COLO829 (cell line): Measurements from ENCODE around the gene PTPRG.
"Not testable (repeated sequence)": the region's sequence is repeated elsewhere in the genome, so short reads cannot be mapped to it uniquely, and the experiment has no call there.

ENCODE experiments used
- DNase-seq: peaks from one replicate; pipeline ENCODE4 v3.0.0; 2012; ENCODE audit warnings: low spot score

The PTPRG gene

DNA sequence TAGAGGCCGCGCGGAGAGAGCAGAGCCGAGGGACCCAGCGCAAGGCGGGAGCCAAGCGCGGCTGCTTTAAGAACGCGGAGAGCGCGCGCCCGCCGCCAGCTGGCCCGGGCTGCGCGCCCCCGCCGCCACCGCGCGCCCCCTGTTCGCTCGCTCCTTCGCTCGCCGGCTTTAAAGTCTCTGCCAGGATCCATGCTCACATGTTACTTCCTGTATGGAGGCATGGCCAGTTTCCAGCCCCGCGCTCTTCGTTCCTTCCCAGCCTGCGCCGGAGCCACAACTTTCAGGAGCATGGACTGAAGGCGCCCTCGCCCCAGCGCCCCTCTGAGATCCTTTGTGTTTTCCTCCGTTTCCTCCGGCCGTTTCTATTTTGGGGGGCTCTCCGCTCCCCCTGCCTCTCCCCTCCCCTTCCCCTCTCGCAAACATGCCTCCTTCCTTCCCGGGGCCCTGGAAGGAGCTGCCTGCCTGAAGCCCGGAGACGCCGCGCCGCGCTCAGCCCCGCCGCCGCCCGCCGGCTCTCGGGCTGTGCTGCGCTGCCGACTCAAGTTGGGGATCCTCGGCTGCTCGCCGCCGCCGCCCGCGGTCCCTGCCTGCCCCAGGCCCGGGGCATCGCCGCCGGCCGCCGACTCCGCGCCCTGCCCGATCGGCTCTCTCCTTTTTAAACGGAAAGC, at the start of gene PTPRG:
TSS of gene PTPRG (plus strand) at position 198 of the 668 bp plus-strand sequence. CDS start 717 bp downstream, outside the sequence.
- peak; percentile 88 for DNase-seq

DNA sequence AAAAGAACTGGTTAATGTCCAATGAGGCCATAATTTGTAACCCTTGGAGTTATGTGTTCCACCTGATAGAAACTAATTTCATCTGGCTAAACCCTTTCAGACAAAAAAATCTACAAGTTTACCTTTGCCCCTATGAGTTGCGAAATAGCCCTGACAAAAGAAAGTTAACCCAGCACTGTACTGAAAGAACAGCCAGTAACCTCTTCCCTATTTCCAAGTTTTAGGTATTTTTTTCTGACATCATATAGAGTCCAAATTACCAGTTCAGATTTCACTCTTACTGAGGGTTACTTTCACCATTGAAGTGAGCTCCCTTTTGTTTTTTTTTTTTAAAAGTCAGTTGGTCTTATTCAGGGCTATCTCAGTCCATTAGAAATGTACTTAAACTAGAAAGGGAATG, 42.8 kb upstream of the PTPRG start:
- DNase-seq = no peak

DNA sequence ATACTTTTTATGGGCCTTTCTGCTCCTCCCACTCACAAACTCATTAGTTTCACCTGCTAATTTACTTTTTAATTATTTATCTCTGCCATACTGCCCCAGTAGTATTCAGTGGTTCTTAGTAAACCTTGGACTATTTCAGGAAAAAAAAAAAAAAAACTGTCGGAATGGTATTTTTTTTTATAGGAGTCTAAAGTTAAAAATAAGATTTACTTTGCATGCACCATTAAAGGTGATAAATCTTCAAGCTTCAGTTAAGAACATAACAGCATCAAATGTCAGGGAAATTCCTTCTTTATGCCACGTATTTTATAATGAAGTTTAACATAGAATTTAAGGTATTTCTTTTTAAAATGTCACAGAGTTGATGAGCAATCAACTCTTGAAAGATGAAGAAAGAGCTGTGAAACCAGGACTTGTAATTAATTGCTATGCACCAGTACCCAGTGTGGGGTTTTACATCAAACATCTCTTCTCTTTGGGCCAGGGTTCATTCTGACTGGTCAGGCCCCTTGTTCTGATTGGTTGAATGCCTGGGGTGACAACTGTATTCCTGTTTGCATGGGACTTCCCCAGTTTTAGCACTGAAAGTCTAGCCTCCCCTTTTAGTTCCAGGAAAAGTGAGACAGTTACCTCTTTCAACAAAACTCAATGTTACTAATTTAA, 40.3 kb upstream of the PTPRG start:
- no peak for DNase-seq

DNA sequence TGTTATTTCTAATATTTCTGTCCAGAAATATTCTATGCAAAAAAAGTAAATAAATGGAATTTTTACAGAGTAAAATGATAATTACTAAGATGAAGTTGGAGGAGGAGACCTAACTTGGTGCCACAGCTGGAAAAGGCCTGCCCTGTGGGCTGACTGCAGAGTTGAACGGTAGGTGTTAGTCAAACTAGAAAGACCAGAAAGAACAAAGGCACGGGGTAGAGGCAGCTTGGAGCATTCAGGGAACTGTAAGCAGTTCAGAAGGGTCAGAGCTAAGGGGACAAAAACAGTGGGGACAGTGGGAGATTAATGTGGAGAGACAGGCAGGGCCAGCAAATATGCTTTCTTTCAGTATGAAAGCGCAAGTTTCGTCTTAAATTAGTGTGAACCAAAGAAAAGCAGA, 39.3 kb upstream of the PTPRG start:
- no peak for DNase-seq

DNA sequence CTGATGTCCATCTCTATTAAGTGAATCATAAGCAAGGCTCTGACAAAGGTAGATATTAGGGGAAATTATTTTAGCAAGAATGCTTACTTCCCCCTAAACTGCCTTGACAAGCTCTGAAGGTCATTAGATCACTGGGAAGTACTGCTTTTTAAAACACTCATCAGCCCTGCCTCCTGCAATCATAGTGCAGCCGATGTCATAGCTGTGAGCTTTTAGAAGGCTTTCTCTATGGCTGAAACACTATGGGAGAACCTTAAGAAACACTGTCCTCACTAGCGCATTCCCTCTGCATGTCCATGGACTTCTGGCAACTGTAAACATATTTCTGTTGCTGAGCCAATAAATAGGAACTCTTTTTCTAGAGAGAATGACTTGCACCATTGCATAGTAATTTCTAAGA, 38.7 kb upstream of the PTPRG start:
- DNase-seq = no peak

DNA sequence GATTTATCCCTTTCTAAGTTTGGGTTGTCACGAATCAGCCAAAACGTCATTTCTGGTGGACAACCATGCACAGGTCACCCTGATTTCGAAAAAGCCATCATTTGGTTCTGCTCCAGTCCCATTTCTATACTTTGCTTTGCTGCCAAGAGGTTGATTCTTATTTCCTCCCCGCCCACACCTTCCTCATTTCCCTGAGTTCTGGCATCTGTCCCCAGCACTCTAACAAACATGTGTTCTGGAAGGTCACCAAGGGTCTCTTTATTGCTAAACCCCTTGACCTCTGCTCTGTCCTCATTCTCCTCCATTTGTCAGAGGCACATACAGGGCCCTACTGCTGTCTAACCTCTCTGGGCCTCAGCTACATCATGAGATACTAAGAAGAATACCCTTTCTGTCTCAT, 36.4 kb upstream of the PTPRG start:
- no peak for DNase-seq

DNA sequence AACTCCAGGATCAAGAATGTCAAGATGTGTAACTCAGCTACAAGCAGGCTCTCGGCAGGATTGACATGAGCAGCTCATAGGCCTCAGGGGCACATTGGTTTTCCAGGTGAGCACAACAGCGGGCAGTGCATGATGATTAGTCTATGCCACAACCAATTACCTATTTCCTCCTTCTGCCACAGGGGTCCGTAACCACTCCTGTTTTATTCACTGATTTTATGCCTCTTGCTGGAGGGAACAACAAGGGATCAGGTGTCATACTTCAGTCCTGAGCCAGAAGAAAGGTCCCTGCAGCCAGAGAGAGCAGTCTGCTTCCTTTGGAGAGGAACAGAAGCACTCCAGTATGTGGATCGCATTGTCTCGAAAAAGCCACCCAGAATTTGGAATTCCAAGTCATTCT, 35.1 kb upstream of the PTPRG start:
- DNase-seq = no peak

DNA sequence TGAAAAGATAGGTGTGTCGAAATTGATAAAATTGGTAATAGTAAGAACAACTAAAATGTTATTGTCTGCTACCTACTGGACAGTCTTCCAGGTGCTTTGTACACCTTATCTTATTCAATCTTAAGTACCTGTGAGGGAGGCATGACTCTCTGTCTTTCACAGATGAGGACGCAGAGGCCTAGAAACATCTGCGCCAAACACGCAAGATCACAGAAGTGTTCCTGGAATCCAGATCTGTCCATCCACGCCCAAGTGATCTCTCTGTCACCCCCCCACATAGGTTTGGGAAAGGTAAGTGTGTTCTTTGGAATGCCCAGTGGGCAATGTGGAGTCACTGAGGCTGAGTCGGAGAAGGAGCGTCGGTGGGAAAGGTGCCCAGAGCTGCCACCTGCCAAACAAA, 34.4 kb upstream of the PTPRG start:
- no peak for DNase-seq

DNA sequence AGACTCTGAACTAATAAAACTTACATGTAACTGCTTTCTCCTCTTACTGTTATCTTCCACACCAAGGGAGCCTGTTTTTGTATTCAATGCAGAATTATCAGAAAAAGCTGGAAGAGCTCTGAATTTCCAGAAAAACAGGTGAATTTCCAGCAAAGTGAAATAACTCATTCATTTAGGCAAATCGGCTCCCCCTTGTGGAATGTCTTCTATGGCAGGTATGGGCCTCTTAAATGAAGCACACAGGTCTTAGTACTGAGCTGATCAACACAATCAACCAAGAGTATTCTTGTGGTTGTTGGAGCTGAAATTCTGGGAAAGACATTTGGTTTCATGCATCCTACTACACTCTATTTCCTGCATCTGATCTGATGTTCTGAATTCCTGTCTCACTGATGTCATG, 31.0 kb upstream of the PTPRG start:
- no peak for DNase-seq

DNA sequence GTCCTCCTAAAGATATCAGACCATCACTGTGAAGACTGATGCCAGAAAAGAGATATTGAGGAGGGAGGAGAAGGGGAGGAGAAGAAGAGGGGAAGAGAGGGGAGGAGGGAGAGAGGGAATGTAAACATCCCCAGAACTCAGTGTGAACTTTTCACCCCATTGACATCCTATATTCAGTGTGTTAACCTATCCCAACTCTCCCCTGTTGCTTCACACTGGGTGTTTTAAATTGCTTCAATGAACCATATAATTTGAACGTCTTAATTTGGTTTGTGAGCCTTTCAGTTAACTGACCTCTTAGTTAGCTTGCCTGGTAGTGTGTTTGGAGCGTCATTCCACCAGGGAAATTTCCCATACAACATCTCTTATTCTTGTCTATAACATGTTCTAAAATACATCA, 29.8 kb upstream of the PTPRG start:
- DNase-seq = no peak

DNA sequence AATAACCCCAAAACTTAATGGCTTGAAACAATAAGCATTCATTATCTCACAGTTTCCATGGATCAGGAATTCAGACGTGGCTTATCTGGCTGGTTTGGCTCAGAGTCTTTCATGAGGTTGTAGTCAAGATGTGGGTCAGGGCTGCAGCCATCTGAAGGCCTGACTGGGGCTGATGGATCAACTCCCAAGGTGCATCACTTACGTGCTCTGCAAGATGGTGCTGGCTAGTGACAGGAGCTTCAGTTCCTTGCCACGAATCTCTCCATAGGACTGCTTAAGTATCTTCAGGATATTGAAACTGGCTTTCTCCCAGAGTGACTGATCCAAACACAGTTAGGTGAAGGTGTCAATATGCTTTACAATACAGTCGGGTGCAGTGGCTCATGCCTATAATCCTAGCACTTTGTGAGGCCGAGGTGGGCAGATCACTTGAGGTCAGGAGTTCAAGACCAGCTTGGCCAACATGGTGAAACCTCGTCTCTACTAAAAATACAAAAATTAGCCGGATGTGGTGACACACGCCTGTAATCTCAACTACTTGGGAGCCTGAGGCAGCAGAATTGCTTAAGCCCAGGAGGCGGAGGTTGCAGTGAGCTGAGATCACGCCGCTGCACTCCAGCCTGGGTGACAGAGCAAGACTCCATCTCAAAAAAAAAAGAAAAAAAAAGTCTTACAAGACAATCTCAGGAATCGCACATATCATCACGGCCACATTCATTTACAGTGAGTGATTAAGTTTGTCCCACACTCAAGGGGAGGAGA, 28.5 kb upstream of the PTPRG start:
- DNase-seq = no peak

DNA sequence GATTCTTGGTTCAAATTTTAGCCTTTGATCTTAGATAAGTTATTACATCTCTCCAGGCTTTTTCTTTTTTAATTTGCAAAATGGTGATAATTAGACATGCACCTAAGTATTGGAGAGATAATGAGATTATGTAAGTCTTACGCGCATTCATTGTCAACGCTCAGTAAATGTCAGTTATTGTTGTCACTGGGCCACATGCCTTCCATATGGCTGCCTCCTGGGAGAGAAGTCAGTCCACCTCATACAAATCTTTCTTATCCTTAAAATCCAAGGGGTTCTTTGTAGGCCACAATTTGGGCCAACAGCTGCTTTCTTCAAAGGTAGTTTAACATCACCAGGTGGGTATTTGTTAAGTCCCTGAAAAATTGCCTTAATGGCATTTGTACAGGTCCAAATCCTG, 25.5 kb upstream of the PTPRG start:
- no peak for DNase-seq

DNA sequence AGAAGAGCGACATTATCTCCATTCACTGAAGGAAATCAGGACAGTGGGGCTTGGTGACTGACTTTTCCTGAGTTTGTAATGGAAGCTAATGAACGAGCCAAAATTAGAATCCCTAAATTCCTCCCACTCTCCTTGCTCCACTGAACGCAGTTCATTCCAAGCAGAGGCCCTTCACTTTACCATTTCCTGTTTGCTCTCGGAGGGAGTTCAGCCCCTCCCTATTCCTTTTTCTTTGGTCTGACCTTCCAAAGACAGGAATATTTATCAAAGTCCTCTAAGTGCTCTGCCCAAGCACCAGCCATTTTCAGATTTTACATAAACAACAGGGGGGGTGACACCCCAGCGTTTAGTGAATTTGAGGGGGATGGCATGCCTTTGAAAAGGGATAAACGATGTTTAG, 24.0 kb upstream of the PTPRG start:
- no peak for DNase-seq

DNA sequence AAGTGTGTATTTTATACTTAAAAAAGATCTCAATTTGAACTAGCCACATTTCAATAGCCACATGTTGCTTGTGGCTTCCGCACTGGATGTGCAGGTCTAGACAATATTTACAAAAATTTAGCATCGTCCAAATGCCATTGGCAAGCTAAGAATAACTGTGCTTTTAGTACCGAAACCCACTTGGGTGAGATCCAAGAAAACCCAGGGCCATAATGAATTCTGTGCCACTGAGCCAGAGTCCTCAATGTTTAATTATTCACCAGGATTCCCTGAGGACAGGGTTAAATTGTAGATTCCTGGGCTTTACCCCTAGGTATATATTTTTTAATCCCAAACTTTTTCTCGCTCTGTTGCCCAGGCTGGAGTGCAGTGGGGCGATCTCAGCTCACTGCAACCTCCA, 22.9 kb upstream of the PTPRG start:
- no peak for DNase-seq

DNA sequence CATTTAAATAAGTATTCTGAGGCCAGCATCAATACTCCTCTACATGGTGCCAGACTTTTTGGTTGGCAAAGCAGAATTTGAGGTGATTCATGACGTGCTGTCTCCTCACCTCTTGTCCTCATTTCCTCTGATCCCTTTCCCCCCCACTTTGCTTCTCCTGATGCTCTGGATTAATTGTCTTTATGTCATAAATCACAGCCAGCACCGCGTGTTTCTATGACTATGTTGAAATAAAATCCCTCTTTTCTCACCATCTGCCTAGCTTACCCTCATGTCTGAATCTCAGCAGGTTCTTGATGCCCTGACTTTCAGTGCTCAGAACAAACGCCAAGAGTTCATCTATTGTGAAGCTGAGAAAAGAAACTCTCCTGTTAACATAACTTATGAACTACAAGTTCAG, 19.7 kb upstream of the PTPRG start:
- DNase-seq = no peak

DNA sequence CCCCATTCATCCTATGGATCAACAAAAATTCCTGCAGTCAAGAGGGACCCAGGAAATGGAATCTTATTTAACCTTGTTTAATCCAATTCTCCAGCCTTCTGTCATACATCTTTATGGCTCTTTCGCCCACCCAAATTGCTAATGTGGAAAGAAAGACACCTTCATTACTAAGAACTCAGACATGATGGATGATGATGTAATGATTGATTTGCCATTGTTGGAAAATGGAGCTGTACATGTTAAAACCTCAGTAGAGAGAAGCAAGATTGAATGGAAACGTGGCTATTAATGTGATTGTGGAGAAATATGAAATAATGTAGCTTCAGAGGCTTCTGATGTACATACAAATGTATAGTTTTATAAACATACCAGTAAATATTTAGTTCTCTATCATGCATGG, 15.7 kb upstream of the PTPRG start:
- DNase-seq = peak; percentile 88

DNA sequence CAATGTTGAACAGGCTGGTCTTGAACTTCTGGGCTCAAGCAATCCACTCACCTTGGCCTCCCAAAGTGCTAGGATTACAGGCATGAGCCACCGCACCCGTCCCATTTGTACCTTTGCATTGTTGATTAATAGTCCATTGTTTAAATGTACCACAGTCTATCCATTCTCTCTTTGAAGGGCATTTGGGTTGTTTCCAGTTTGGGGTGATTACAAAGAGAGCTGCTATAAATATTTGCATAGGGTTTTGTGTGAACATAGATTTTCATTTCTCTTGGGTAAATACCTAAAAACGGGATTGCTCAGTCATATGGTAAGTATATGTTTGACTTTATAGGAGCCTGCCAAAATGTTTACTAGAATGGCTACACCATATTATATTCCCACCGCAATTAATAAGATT, 13.7 kb upstream of the PTPRG start:
- no peak for DNase-seq

DNA sequence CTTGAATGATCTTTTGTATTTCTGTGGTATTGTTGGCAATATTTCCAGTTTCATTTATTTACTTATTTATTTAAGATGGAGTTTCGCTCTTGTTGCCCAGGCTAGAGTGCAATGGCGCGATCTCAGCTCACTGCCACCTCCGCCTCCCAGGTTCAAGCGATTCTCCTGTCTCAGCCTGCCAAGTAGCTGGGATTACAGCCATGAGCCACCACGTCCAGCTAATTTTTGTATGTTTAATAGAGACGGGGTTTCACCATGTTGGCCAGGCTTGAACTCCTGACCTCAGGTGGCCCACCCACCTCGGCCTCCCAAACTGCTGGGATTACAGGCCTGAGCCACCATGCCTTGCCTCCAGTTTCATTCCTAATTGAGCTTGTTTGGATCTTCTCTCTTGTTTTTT, 8.7 kb upstream of the PTPRG start:
- DNase-seq = not testable (repeated sequence)

DNA sequence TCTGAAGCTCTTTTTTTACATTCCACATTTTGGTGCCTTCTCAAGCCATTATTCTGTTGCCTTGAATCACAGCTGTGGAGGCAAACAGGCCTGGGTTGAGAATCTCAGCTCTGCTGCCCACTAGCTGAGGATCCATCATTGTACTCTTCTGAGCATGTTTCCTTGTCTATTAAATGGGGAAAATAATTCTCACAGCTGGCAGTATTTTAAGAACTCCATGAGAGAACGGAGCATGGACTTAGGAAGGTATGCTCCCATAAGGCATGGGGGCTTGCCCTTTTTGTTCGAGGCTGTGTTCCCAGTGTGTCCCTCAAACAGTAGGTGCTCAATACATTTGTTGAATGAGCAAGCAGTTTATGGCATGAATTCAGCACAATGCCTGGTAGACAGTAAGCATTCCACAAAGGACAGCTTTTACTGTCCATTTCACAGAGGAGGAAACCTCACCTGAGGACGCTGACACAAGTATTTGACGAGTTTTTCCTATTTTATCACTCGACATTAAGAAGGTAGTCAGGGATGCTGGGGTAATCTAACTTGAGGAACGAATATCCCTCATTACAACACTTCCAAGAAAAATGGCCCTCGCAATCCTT, 2.1 kb upstream of the PTPRG start:
- no peak for DNase-seq

DNA sequence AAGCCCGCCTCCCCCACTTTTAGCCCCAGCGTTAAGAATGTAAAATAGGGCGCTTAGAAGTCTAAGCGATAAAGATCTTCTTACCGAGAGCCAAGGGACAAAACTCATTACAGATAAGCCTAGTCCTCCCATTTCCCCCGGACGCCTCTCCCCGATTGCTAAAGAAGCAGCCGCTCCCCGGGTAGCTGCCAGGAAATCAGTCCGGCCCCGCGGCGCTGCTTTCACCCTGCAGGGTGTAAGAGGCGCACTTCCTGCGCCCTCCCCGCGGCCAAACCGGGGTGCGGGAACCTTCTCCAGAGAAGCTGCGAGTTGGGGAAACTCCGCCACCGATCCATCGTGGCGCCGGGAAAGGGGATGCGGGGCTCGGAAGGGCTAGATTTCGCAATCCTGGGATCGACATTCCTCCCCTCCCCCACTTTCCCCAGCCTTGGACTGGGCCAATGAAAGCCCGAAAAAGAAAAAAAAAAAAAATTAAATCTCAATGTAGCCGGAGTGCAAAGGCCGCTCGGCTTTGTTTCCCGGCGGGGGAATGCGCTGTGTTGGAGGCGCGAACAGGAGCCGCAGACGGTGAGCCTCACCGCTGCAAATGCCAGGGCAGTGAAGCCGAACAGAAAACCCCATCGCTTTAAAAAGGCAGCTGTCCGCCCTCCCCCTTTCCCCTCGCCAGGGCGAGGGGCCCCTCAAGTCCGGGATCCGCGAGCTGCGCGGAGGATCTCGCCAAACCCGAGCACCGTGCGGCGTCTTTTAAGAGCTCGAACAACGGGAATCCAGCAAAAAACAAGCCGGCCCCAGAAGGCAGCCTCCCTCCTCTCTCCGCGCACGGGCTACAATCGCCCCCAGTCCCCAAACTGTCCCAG, 626 bp upstream of the PTPRG start:
- peak; percentile 72 for DNase-seq

DNA sequence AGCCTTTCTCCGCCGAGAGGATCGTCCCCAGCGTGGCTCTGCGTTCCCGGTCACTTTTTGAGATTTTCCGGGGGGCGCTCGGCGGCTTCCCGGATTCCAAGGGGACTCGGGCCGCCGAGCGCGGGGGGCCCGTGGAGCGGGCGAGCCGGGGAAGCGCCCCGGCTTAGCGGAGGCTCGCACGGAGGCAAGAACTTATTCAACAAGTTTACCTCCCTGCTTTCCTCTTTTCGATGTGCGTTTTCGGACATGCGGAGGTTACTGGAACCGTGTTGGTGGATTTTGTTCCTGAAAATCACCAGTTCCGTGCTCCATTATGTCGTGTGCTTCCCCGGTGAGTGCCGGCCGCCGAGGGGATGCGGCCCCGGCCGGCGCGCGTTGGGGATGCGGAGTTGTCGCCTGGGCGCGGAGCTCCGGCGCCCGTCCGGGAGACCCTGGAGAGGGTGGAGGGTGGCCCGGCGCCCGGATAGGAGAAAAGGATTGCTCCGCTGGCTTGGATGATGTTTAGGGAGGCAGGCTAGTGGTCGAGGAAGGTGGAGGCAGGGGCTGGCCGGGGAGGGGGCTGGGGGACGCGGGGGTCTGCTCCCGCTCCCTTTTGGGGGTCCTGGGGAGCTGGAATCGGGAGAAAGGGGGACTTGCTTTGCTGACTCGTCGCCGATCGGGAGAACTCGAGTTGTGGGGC, 810 bp downstream of the PTPRG start:
- DNase-seq = no peak
